ENCODE measurements around the gene EIF1B. TPM values are rescaled to one million over a fixed set of nuclear protein-coding genes. Genes with fewer than 3 reads are reported as not detected.

EIF1B gene
- total RNA-seq, 1 experiment from 2014 or later, result 33.6 TPM

GRCh38 chr3:40309418-40309924 is at the start of gene EIF1B (continued):
- peak; percentile 63 for TF ChIP-seq POLR2A (IDR thresholded peaks at IDR 0.05; ENCODE audit: borderline replicate concordance, extremely low read depth, insufficient read depth, insufficient read length)
- peak; percentile 27; the same call in 1 of the 2 replicates for TF ChIP-seq MAX (IDR thresholded peaks at IDR 0.05)
- TF ChIP-seq TCF7L2 (IDR thresholded peaks at IDR 0.05; ENCODE audit: borderline replicate concordance, extremely low read depth, insufficient read depth, insufficient read length), result no peak
- peak; percentile 70 for TF ChIP-seq SP1 (IDR thresholded peaks at IDR 0.05; ENCODE audit: low read depth)
- 0 out of 2 replicates have a peak, but pooled peaks have one; percentile 18 for TF ChIP-seq FOSL1 (IDR thresholded peaks at IDR 0.05; ENCODE audit: low read depth)

GRCh38 chr3:40262331-40262730 is 47.2 kb upstream of the EIF1B start:
- H3K4me2 ChIP-seq (ENCODE audit: low read length), result no peak overlapping the region
- CTCF ChIA-PET, result no interaction called here
- no peak for TF ChIP-seq FOSL1 (IDR thresholded peaks at IDR 0.05; ENCODE audit: low read depth)
- TF ChIP-seq REST (IDR thresholded peaks at IDR 0.05; ENCODE audit: low read depth), result no peak
- TF ChIP-seq ZNF274 (IDR thresholded peaks at IDR 0.05; ENCODE audit: low read depth, low read length), result no peak
- no peak for TF ChIP-seq SIN3A (IDR thresholded peaks at IDR 0.05; ENCODE audit: low read depth)
- TF ChIP-seq MAX (IDR thresholded peaks at IDR 0.05), result no peak
- TF ChIP-seq CEBPB (IDR thresholded peaks at IDR 0.05; ENCODE audit: low read depth), result no peak
- TF ChIP-seq YY1 (IDR thresholded peaks at IDR 0.05; ENCODE audit: extremely low read depth, insufficient replicate concordance, low read depth, low read length), result no peak
- no peak for TF ChIP-seq EZH2phosphoT487 (IDR thresholded peaks at IDR 0.05; ENCODE audit: borderline replicate concordance)
- no peak for TF ChIP-seq SP1 (IDR thresholded peaks at IDR 0.05; ENCODE audit: low read depth)
- no peak for TF ChIP-seq ZFX (IDR thresholded peaks at IDR 0.05)
- TF ChIP-seq ATF3 (IDR thresholded peaks at IDR 0.05), result no peak
- no peak for TF ChIP-seq ELF1 (IDR thresholded peaks at IDR 0.05; ENCODE audit: borderline replicate concordance, low read depth)
- TF ChIP-seq CBX3 (IDR thresholded peaks at IDR 0.05; ENCODE audit: low read depth), result no peak
- no peak for TF ChIP-seq CTCF (IDR thresholded peaks at IDR 0.05 in 2 of 3, conservative IDR thresholded peaks at IDR 0.05 in 1 of 3; ENCODE audit: borderline replicate concordance in 1 of 3, insufficient read depth in 1 of 3, low read depth in 2 of 3, low read length in 2 of 3)
- no peak for TF ChIP-seq ZBTB33 (IDR thresholded peaks at IDR 0.05; ENCODE audit: extremely low read depth, insufficient replicate concordance, low read length)

More at GRCh38 chr3:40262331-40262730, 47.2 kb upstream of the EIF1B start:
- H3K27me3 ChIP-seq (ENCODE audit: insufficient read depth, low read length), result no peaks in the 10 kb centered on the region
- no peak overlapping the region for H3K9ac ChIP-seq (ENCODE audit: low read length)
- no peak overlapping the region for H2AFZ ChIP-seq (ENCODE audit: low read depth, low read length, poor library complexity, severe bottlenecking)
- no peak overlapping the region for H3K27ac ChIP-seq (ENCODE audit: low read depth, low read length)
- no TSS peak for BruUV-seq (replicated peaks)
- H3K9me3 ChIP-seq (ENCODE audit: control insufficient read depth in 1 of 2, insufficient read depth in 1 of 2, low read depth in 1 of 2, low read length in 2 of 2), result no peaks in the 10 kb centered on the region
- no peaks in the 10 kb centered on the region for H3K79me2 ChIP-seq (ENCODE audit: insufficient read depth, low read length)
- ChIA-PET POLR2A (no interaction called here), RAD21 (ENCODE audit: low non-redundant PET in 1 of 2, low total read pairs in 2 of 2, uncharacterized antibody in 2 of 2, unreplicated experiment in 2 of 2) (no interaction called here)
- intact Hi-C loops (cut with micrococcal nuclease), result no loop called here
- DNase-seq (ENCODE audit: low read depth, low spot score) (no peak), ATAC-seq (no peak)
- H3K9me2 ChIP-seq (ENCODE audit: insufficient read depth), result no peaks in the 10 kb centered on the region
- no peaks in the 10 kb centered on the region for H4K20me1 ChIP-seq (ENCODE audit: insufficient read depth)
- H3K36me3 ChIP-seq (ENCODE audit: control insufficient read depth in 1 of 2, insufficient read depth in 2 of 2, low read length in 2 of 2), result no peaks in the 10 kb centered on the region
- H3K4me3 ChIP-seq (replicated peaks in 1 of 2; ENCODE audit: low read depth in 1 of 2, low read length in 2 of 2), result no peak overlapping the region
- no peaks in the 10 kb centered on the region for H3K4me1 ChIP-seq (ENCODE audit: control insufficient read depth in 1 of 2, insufficient read depth in 2 of 2, low read length in 2 of 2)
